ENCODE results near the gene PFDN6. TPM values are rescaled to one million over a fixed set of nuclear protein-coding genes. Genes with fewer than 3 reads are reported as not detected.

PFDN6 gene
- total RNA-seq, 1 donor = 7.5 TPM

GRCh38 chr6:33314943-33315792 is 25.8 kb downstream of the PFDN6 start:
- no peak for DNase-seq (ENCODE audit: low read depth in 2 of 3, low spot score in 2 of 3)

- DNase-seq (ENCODE audit: low read depth in 2 of 3, low spot score in 2 of 3) = no peak
These were observed 26.6 kb downstream of the PFDN6 start for GRCh38 chr6:33315793-33316602.

- DNase-seq (ENCODE audit: low read depth in 2 of 3, low spot score in 2 of 3) = no peak
These were observed 27.4 kb downstream of the PFDN6 start for GRCh38 chr6:33316603-33317418.

GRCh38 chr6:33317419-33317668 is 27.9 kb downstream of the PFDN6 start:
- DNase-seq (ENCODE audit: low read depth in 2 of 3, low spot score in 2 of 3) = no peak

- peak; percentile 93 to 100 (median 99) for DNase-seq (ENCODE audit: low read depth in 2 of 3, low spot score in 2 of 3)
These were observed 28.4 kb downstream of the PFDN6 start, which contains the start of gene ZBTB22 for GRCh38 chr6:33317669-33318425. ZBTB22 (minus strand) TSS chr6:33317744; CDS start chr6:33316916, 828 bp downstream.

GRCh38 chr6:33318426-33319073 is 29.1 kb downstream of the PFDN6 start:
- no peak for DNase-seq (ENCODE audit: low read depth in 2 of 3, low spot score in 2 of 3)

GRCh38 chr6:33319939-33320314 is 30.5 kb downstream of the PFDN6 start:
- DNase-seq (ENCODE audit: low read depth in 2 of 3, low spot score in 2 of 3) = no peak

- DNase-seq (ENCODE audit: low read depth in 2 of 3, low spot score in 2 of 3) = no peak
These were observed 31.1 kb downstream of the PFDN6 start for GRCh38 chr6:33320315-33321181.

- no peak for DNase-seq (ENCODE audit: low read depth in 2 of 3, low spot score in 2 of 3)
These were observed 31.8 kb downstream of the PFDN6 start for GRCh38 chr6:33321227-33321626.

GRCh38 chr6:33323623-33323948 is 34.2 kb downstream of the PFDN6 start:
- no peak for DNase-seq (ENCODE audit: low read depth in 2 of 3, low spot score in 2 of 3)

- DNase-seq (ENCODE audit: low read depth in 2 of 3, low spot score in 2 of 3) = peak in 2 of 3 donors; percentile 48 to 58
These were observed 34.7 kb downstream of the PFDN6 start for GRCh38 chr6:33324125-33324524.

GRCh38 chr6:33329058-33329457 is 39.7 kb downstream of the PFDN6 start:
- no peak for DNase-seq (ENCODE audit: low read depth in 2 of 3, low spot score in 2 of 3)

- DNase-seq (ENCODE audit: low read depth in 2 of 3, low spot score in 2 of 3) = no peak
These were observed 41.3 kb downstream of the PFDN6 start for GRCh38 chr6:33330736-33331135.

GRCh38 chr6:33333666-33334065 is 44.3 kb downstream of the PFDN6 start:
- no peak for DNase-seq (ENCODE audit: low read depth in 2 of 3, low spot score in 2 of 3)

GRCh38 chr6:33335916-33336315 is 46.5 kb downstream of the PFDN6 start:
- DNase-seq (ENCODE audit: low read depth in 2 of 3, low spot score in 2 of 3) = no peak

GRCh38 chr6:33336495-33336894 is 47.1 kb downstream of the PFDN6 start:
- no peak for DNase-seq (ENCODE audit: low read depth in 2 of 3, low spot score in 2 of 3)

- no peak for DNase-seq (ENCODE audit: low read depth in 2 of 3, low spot score in 2 of 3)
These were observed 49.8 kb downstream of the PFDN6 start for GRCh38 chr6:33339193-33339592.
